ENCODE data around the gene CREB3L1. TPM values are rescaled to one million over a fixed set of nuclear protein-coding genes. Genes with fewer than 3 reads are reported as not detected.

CREB3L1 gene
- total RNA-seq, 6 experiments from 2014 or later: 0.07 to 0.37 (median 0.24) TPM

DNA sequence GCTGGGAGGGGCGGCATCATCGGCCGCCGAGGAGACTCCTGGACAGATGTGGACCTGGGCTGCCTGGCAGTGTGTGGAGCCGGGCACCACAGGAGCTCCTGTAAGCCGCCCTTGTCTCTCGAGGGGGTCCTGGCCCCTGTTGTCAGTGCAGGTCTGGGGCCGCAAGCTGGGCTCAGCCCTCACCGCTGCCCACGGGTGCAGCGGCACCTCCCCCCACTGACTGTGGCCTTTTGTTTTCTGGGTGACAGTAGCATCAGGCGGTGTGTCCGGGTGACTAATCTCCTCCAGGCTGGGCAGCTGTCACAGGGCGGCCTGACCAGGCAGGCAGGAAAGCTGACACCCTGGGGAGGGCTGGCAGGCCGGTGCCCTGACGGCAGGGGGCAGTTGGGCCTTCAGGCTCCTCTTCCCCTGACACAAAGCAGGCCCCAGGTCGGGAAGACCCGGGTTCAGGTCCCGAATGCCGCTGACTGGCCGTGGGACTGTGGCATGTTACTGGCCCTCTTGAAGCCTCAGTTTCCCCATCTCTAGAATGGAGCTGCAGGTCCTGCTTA, 86.1 kb downstream of the CREB3L1 start:
- no peak overlapping the region for H3K4me3 ChIP-seq
- no peaks in the 10 kb centered on the region for H3K4me1 ChIP-seq
- TF ChIP-seq POLR2A (IDR thresholded peaks at IDR 0.05) (no peak), CTCF (IDR thresholded peaks at IDR 0.05) (no peak)
- peak; percentile 3 to 29 (median 18) for ATAC-seq
- intact Hi-C loops (cut with DNase I): no loop called here
- WGBS (ENCODE audit: insufficient coverage, low coverage, low lambda C conversion rate, missing lambda C conversion rate): no CpG with 5 or more reads among the region's 21 CpGs
- DNase-seq: no peak
- peak overlapping the region in 1 of 3 donors; percentile 69 for H3K27ac ChIP-seq
- H3K9me3 ChIP-seq: no peaks in the 10 kb centered on the region
- H3K27me3 ChIP-seq: no peaks in the 10 kb centered on the region
- peaks cover 0 to 4% (median 0%) of the 10 kb centered on the region in 4 donors for H3K36me3 ChIP-seq

DNA sequence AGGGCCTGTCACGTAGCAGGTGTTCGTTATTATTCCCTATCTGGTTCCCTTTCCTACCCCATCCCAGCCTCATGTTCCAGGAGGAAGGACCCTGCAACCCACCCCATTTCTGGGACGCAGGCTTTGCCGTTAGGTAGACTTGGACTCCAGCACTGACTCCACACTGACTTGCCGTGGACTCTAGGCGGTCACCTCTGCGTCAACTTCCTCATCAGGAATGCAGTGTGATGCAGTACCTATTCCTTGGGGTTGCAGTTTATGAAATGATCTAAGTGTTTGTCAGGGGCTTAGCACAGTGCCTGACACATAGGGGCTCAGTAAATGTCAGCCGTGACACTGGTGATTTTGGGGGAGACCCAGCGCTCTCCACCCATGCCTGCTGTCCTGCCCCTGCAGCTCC, 86.6 kb downstream of the CREB3L1 start:
- intact Hi-C loops (cut with DNase I): no loop called here
- Histone ChIP-seq H3K27me3 (no peaks in the 10 kb centered on the region), H3K36me3 (peaks cover 0 to 4% (median 0%) of the 10 kb centered on the region in 4 donors), H3K4me3 (no peak overlapping the region), H3K9me3 (no peaks in the 10 kb centered on the region), H3K4me1 (no peaks in the 10 kb centered on the region), H3K27ac (no peak overlapping the region)
- DNase-seq (no peak), ATAC-seq (no peak)
- TF ChIP-seq POLR2A (IDR thresholded peaks at IDR 0.05) (no peak), CTCF (IDR thresholded peaks at IDR 0.05) (no peak)
- 100% methylated on average over 1 of the region's 9 CpGs for WGBS (ENCODE audit: insufficient coverage, low coverage, low lambda C conversion rate, missing lambda C conversion rate)

DNA sequence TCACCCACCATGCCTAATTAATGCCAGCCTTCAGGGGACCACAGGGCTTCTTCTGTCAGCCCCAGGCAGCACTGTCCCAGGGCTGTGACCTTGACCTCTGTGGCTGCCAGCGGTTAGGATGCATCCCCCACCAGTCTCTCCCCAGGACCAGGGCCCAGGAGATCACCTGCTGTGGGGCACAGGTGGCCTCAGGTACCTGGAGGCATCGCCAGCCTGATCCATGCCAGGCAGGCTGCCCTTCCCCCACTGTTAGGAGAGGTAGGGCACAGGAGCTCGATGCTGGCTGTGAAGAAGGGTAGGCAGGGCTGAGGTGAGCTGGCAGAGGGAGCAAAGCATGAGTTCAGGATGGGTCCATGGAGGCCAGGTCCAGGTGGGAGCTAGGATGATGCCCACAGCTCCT, 87.3 kb downstream of the CREB3L1 start:
- no peak for DNase-seq
- no CpG with 5 or more reads among the region's 3 CpGs for WGBS (ENCODE audit: insufficient coverage, low coverage, low lambda C conversion rate, missing lambda C conversion rate)
- no peak for ATAC-seq
- H3K9me3 ChIP-seq: no peaks in the 10 kb centered on the region
- no peaks in the 10 kb centered on the region for H3K4me1 ChIP-seq
- no peak overlapping the region for H3K27ac ChIP-seq
- H3K36me3 ChIP-seq: peaks cover 0 to 4% (median 0%) of the 10 kb centered on the region in 4 donors
- intact Hi-C loops (cut with DNase I): no loop called here
- no peak overlapping the region for H3K4me3 ChIP-seq
- H3K27me3 ChIP-seq: no peaks in the 10 kb centered on the region
- no peak for TF ChIP-seq CTCF (IDR thresholded peaks at IDR 0.05)
- no peak for TF ChIP-seq POLR2A (IDR thresholded peaks at IDR 0.05)

DNA sequence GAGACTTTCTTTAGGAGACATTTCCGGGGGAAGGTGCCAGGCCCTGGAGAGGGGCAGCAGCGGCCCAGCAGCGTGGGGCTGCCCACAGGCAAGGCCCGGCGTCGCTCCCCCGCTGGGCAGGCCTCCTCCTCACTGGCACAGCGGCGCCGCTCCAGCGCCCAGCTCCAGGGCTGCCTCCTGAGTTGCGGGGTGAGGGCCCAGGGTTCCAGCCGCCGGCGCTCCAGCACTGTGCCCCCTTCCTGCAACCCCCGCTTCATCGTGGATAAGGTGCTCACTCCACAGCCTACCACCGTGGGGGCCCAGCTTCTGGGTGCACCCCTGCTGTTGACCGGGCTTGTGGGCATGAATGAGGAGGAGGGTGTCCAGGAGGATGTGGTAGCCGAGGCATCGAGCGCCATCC, 88.8 kb downstream of the CREB3L1 start:
- intact Hi-C loops (cut with DNase I): no loop called here
- DNase-seq (peak in 1 of 3 donors; percentile 52), ATAC-seq (no peak)
- H3K4me3 ChIP-seq: no peak overlapping the region
- H3K9me3 ChIP-seq: no peaks in the 10 kb centered on the region
- no CpG with 5 or more reads among the region's 22 CpGs for WGBS (ENCODE audit: insufficient coverage, low coverage, low lambda C conversion rate, missing lambda C conversion rate)
- H3K27me3 ChIP-seq: no peaks in the 10 kb centered on the region
- H3K27ac ChIP-seq: no peak overlapping the region
- no peaks in the 10 kb centered on the region for H3K4me1 ChIP-seq
- no peak for TF ChIP-seq POLR2A (IDR thresholded peaks at IDR 0.05)
- TF ChIP-seq CTCF (IDR thresholded peaks at IDR 0.05): no peak
- H3K36me3 ChIP-seq: peaks cover 0 to 4% (median 0%) of the 10 kb centered on the region in 4 donors

Data from right lobe of liver (tissue), 6 donors.